Osteoblast (primary cell): ENCODE measurements around the gene INTS11. TPM values are rescaled to one million over a fixed set of nuclear protein-coding genes. Genes with fewer than 3 reads are reported as not detected.
A peak's percentile ranks its signal among the peaks of the same experiment; 100 is the strongest.

ENCODE experiments used
- DNase-seq: peaks from one replicate; pipeline ENCODE4 v3.0.0; 2011; ENCODE audit warnings: low spot score, mixed read lengths; ENCODE audit not compliant: insufficient read length; ENCODE audit errors: missing footprints
- H2AFZ ChIP-seq: 2 replicates; pipeline ENCODE4 v1.6.0; 2011; ENCODE audit warnings: mild to moderate bottlenecking, low read length
- H3K27ac ChIP-seq: 2 replicates; pipeline ENCODE4 v1.5.1; 2011; ENCODE audit warnings: mild to moderate bottlenecking, low read depth, low read length, moderate library complexity
- H3K27me3 ChIP-seq: 2 replicates; pipeline ENCODE4 v1.6.0; 2012; ENCODE audit warnings: mild to moderate bottlenecking, control low read depth, inconsistent platforms, low read length, moderate library complexity; ENCODE audit not compliant: insufficient read depth
- H3K36me3 ChIP-seq: 2 replicates; pipeline ENCODE4 v1.5.1; 2011; ENCODE audit warnings: mild to moderate bottlenecking, low read length, control low read depth, moderate library complexity; ENCODE audit not compliant: insufficient read depth
- H3K4me1 ChIP-seq: 2 replicates; pipeline ENCODE4 v1.5.1; 2011; ENCODE audit warnings: mild to moderate bottlenecking, low read length, control low read depth, moderate library complexity; ENCODE audit not compliant: insufficient read depth
- H3K4me2 ChIP-seq: 2 replicates; pipeline ENCODE4 v1.6.0; 2011; ENCODE audit warnings: mild to moderate bottlenecking, low read length; ENCODE audit not compliant: insufficient read depth
- H3K4me3 ChIP-seq: fragments of 200-600 bp; sonication (generic); 3 replicates; pipeline ENCODE4 v1.5.1; 2012; ENCODE audit warnings: mild to moderate bottlenecking, low read length, inconsistent platforms; ENCODE audit not compliant: insufficient read depth
- H3K79me2 ChIP-seq: 2 replicates; pipeline ENCODE4 v1.6.0; 2012; ENCODE audit warnings: mild to moderate bottlenecking, low read length, control low read depth, inconsistent platforms; ENCODE audit not compliant: insufficient read depth
- H3K9me3 ChIP-seq: 2 replicates; pipeline ENCODE4 v1.5.1; 2011; ENCODE audit warnings: low read depth, low read length, control low read depth
- H4K20me1 ChIP-seq: 2 replicates; pipeline ENCODE4 v1.6.0; 2012; ENCODE audit warnings: mild to moderate bottlenecking, low read length, control low read depth; ENCODE audit not compliant: insufficient read depth
- total RNA-seq: library from RNA; depleted of rRNA; stranded (reverse); fragments of >200 nt; gene quantifications from 2 replicates; pipeline ENCODE4 v1.2.3, GENCODE V29; 2012
- TF ChIP-seq, protein P1 (sequence below): IDR thresholded peaks from 2 replicates; pipeline ENCODE4 v1.5.1; 2011; ENCODE audit warnings: mild to moderate bottlenecking, low read depth, low read length, moderate library complexity; ENCODE audit errors: extremely low read depth

INTS11 gene
- total RNA-seq, 1 donor = 59.7 TPM

DNA sequence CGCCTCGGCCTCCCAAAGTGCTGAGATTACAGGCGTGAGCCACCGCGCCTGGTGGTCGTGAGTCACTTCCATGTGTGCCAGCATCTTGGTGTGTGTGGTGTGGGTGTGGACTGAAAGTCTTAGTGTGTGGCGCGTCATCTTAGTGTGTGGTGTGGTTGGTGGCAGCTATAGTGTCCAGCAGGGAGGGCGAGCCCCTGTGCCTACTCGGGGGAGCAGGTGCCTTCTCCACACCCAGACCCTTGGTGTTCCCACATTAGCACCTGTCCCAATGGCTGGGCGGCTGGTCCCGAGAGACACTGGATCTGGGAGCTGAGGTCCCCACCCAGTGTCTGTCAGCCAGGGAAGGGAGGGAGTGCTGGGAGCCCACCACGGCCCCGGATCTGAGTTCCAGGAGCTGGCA lies 41.5 kb downstream of the INTS11 start:
- peak; percentile 96 for DNase-seq
- H3K4me1 ChIP-seq = no peaks in the 10 kb centered on the region
- H3K4me3 ChIP-seq = no peak overlapping the region

DNA sequence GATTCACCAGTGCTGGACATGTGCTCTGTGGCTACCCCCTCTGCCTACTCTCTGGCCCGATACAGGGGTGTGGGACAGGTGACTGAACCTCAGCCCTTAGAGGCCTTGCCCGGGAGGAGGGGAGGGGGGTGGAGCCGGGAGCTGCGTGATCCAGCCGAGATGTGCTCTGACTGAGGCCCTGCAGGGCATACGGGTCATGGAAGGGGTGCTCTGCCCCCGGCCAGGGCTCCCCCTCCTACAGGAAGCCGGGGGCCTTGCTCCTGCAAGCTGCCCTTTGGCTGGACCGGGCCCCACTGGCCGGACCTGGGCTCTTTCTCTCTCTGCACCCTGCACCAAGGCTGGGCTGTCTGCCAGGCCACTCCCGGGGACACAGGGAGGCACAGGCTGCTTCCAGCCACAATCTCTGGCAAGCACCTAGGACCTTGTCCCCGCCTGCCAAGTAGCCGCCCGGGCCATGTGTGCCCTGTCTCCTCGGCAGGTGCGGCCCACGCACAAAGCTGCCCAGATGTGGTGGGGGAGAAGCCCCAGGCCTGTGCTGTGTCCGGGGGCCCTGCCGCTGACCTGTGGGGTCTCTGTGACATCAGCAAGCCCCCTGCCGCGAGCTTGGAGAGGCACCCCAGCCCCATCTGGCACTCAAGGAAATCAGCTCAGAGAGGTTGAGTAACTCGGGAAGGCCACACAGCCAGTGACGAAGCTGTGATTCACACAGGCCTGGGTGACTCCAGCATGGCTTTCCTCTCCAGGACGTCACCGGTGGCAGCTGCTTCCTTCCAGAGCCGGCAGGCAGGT lies 42.7 kb downstream of the INTS11 start:
- peak; percentile 98 for DNase-seq
- peak overlapping the region; percentile 5 for H3K27ac ChIP-seq
- no peaks in the 10 kb centered on the region for H4K20me1 ChIP-seq

More for the DNA sequence above, 41.5 kb downstream of the INTS11 start:
- Histone ChIP-seq H2AFZ (no peak overlapping the region), H3K36me3 (no peaks in the 10 kb centered on the region), H3K27me3 (no peaks in the 10 kb centered on the region), H3K9me3 (no peaks in the 10 kb centered on the region), H3K79me2 (no peaks in the 10 kb centered on the region), H3K4me2 (no peak overlapping the region), H3K27ac (no peak overlapping the region), H4K20me1 (no peaks in the 10 kb centered on the region)
- TF ChIP-seq, protein P1, sequence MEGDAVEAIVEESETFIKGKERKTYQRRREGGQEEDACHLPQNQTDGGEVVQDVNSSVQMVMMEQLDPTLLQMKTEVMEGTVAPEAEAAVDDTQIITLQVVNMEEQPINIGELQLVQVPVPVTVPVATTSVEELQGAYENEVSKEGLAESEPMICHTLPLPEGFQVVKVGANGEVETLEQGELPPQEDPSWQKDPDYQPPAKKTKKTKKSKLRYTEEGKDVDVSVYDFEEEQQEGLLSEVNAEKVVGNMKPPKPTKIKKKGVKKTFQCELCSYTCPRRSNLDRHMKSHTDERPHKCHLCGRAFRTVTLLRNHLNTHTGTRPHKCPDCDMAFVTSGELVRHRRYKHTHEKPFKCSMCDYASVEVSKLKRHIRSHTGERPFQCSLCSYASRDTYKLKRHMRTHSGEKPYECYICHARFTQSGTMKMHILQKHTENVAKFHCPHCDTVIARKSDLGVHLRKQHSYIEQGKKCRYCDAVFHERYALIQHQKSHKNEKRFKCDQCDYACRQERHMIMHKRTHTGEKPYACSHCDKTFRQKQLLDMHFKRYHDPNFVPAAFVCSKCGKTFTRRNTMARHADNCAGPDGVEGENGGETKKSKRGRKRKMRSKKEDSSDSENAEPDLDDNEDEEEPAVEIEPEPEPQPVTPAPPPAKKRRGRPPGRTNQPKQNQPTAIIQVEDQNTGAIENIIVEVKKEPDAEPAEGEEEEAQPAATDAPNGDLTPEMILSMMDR = no peak

DNA sequence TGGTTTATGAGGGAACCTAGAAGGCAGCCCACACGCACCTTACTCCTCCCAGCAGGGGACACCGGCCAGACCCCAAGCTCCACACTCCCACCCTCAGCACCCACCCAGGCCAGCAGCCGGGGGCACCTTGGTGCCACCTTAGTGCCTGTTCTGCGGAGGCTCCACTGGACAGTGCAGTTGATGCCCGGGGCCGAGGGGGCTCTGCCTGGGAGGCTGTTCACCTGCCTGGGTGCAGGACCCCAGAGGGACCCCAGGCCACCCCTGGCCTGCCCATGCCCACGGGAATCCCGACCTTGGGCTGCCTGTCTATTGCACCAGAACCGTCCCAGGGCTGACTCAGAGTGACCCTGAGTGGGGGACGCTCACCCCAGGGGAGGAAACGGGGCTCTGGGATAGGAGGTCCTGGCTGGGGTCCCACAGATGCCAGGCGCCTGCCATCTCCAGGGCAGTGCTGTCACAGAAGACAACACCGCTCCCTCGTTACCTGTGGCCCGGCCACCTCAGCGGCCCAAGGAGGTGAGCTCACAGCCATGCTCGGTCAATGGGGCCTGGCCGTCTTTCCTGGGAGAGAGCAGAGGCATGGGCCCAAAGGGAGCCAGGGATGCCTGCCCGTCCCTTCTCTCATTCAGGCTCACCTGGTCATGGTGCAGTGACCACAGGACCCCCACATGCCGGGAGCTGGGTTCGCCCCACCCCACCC lies 43.5 kb downstream of the INTS11 start:
- Histone ChIP-seq H3K36me3 (no peaks in the 10 kb centered on the region), H3K9me3 (no peaks in the 10 kb centered on the region), H3K27ac (no peak overlapping the region), H4K20me1 (no peaks in the 10 kb centered on the region), H3K79me2 (no peaks in the 10 kb centered on the region), H3K4me2 (no peak overlapping the region), H2AFZ (no peak overlapping the region), H3K27me3 (no peaks in the 10 kb centered on the region), H3K4me3 (no peak overlapping the region), H3K4me1 (no peaks in the 10 kb centered on the region)
- TF ChIP-seq, protein P1 = no peak
- no peak for DNase-seq

More for the DNA sequence above, 42.7 kb downstream of the INTS11 start:
- TF ChIP-seq, protein P1 = no peak
- no peaks in the 10 kb centered on the region for H3K36me3 ChIP-seq
- no peak overlapping the region for H3K4me2 ChIP-seq
- H3K27me3 ChIP-seq = no peaks in the 10 kb centered on the region
- H3K4me3 ChIP-seq = no peak overlapping the region
- no peaks in the 10 kb centered on the region for H3K9me3 ChIP-seq
- no peaks in the 10 kb centered on the region for H3K4me1 ChIP-seq
- no peak overlapping the region for H2AFZ ChIP-seq
- no peaks in the 10 kb centered on the region for H3K79me2 ChIP-seq

DNA sequence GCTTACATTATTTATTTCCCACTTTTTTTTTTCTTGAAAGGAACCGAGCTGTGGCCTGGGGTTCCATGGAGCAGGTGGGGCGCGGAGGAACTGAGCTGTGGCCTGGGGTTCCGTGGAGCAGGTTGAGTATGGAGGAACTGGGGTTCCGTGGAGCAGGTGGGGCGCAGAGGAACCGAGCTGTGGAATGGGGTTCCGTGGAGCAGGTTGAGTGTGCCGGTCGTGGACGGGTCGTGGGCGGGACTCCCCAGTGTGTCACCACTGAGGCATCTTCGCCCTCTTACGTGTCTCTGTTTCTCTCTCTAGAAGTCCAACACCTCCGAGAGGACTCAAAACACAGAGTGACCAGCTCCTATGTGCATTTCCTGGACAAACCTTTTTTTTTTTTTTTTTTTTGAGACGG lies 45.4 kb downstream of the INTS11 start:
- Histone ChIP-seq H3K4me3 (no peak overlapping the region), H3K27ac (no peak overlapping the region), H3K4me2 (no peak overlapping the region), H3K36me3 (no peaks in the 10 kb centered on the region), H3K9me3 (no peaks in the 10 kb centered on the region), H3K27me3 (no peaks in the 10 kb centered on the region), H3K79me2 (peaks cover 3% of the 10 kb centered on the region), H4K20me1 (no peaks in the 10 kb centered on the region), H2AFZ (no peak overlapping the region), H3K4me1 (no peaks in the 10 kb centered on the region)
- TF ChIP-seq, protein P1 = no peak
- no peak for DNase-seq
